ENCODE measurements around the gene DYNC1LI2.

DYNC1LI2 gene

GRCh38 chr16:66735891-66736290 is 15.5 kb downstream of the DYNC1LI2 start:
- DNase-seq = no peak

GRCh38 chr16:66731101-66731500 is 20.3 kb downstream of the DYNC1LI2 start:
- DNase-seq = no peak

GRCh38 chr16:66728804-66729203 is 22.6 kb downstream of the DYNC1LI2 start:
- DNase-seq = no peak

- DNase-seq = peak; percentile 65
Measured at GRCh38 chr16:66728117-66728787, 23.2 kb downstream of the DYNC1LI2 start.

- DNase-seq = no peak
Measured at GRCh38 chr16:66720766-66721165, 30.6 kb downstream of the DYNC1LI2 start.

- DNase-seq = no peak
Measured at GRCh38 chr16:66719246-66719645, 32.2 kb downstream of the DYNC1LI2 start.

GRCh38 chr16:66717776-66718175 is 33.6 kb downstream of the DYNC1LI2 start:
- no peak for DNase-seq

GRCh38 chr16:66717112-66717675 is 34.2 kb downstream of the DYNC1LI2 start:
- DNase-seq = peak; percentile 18

- DNase-seq = no peak
Measured at GRCh38 chr16:66714654-66715307, 36.6 kb downstream of the DYNC1LI2 start.

- no peak for DNase-seq
Measured at GRCh38 chr16:66714062-66714461, 37.3 kb downstream of the DYNC1LI2 start.

GRCh38 chr16:66713076-66713475 is 38.3 kb downstream of the DYNC1LI2 start:
- no peak for DNase-seq

- no peak for DNase-seq
Measured at GRCh38 chr16:66712512-66712911, 38.9 kb downstream of the DYNC1LI2 start.

- DNase-seq = no peak
Measured at GRCh38 chr16:66711581-66711980, 39.8 kb downstream of the DYNC1LI2 start.

GRCh38 chr16:66706506-66706880 is 44.9 kb downstream of the DYNC1LI2 start:
- DNase-seq = no peak

GRCh38 chr16:66705790-66706505 is 45.5 kb downstream of the DYNC1LI2 start:
- no peak for DNase-seq

- no peak for DNase-seq
Measured at GRCh38 chr16:66703406-66704215, 47.8 kb downstream of the DYNC1LI2 start.

- no peak for DNase-seq
Measured at GRCh38 chr16:66701516-66701915, 49.9 kb downstream of the DYNC1LI2 start.

- no peak for DNase-seq
Measured at GRCh38 chr16:66701026-66701425, 50.4 kb downstream of the DYNC1LI2 start.

GRCh38 chr16:66699898-66700297 is 51.5 kb downstream of the DYNC1LI2 start:
- DNase-seq = no peak

- no peak for DNase-seq
Measured at GRCh38 chr16:66698046-66698445, 53.4 kb downstream of the DYNC1LI2 start.

- peak; percentile 70 for DNase-seq
Measured at GRCh38 chr16:66696669-66697630, 54.5 kb downstream of the DYNC1LI2 start, which contains the start of gene CMTM4. TSS of gene CMTM4 (minus strand) at chr16:66696743. CDS start at chr16:66696525, 218 bp downstream.

All from activated CD4-positive, alpha-beta T cell treated with anti-CD3 and anti-CD28 coated beads, Interleukin-2, amount 50 U/mL, for 16 hours (primary cell).